ENCODE measurements around the gene ODC1.

DNA sequence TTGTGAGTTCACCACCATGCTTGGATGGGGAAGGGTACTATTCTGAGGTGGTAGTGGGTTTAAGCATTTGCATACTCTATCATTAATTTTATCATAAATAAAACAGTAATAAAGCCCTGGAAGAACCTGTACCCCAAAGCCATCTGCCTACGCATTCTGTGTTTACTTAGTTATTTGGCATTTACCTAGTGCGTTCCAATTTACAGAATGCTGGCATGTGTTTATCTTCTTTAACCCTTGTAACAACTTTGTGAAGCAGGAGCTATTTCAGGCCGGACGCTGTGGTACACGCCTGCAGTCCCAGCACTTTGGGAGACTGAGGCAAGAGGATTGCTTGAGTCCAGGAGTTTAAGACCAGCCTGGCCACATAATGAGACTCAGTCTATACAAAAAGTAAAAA, 17.8 kb upstream of the ODC1 start:
- no peak for TF ChIP-seq FOXM1 (IDR thresholded peaks at IDR 0.05; ENCODE audit: borderline replicate concordance)
- TF ChIP-seq TARDBP (IDR thresholded peaks at IDR 0.05): no peak
- no peak for TF ChIP-seq L3MBTL2 (conservative IDR thresholded peaks at IDR 0.05)
- no peak for TF ChIP-seq BHLHE40 (IDR thresholded peaks at IDR 0.05; ENCODE audit: borderline replicate concordance)
- TF ChIP-seq SP1 (IDR thresholded peaks at IDR 0.05): no peak
- no peak for TF ChIP-seq ARNT (IDR thresholded peaks at IDR 0.05)

Measured in HEK293T (cell line).